ENCODE measurements around the gene STX16. TPM values are rescaled to one million over a fixed set of nuclear protein-coding genes. Genes with fewer than 3 reads are reported as not detected.

STX16 gene
- total RNA-seq, 4 donors from 2014 or later = 29.6 to 49.2 (median 32.8) TPM

DNA sequence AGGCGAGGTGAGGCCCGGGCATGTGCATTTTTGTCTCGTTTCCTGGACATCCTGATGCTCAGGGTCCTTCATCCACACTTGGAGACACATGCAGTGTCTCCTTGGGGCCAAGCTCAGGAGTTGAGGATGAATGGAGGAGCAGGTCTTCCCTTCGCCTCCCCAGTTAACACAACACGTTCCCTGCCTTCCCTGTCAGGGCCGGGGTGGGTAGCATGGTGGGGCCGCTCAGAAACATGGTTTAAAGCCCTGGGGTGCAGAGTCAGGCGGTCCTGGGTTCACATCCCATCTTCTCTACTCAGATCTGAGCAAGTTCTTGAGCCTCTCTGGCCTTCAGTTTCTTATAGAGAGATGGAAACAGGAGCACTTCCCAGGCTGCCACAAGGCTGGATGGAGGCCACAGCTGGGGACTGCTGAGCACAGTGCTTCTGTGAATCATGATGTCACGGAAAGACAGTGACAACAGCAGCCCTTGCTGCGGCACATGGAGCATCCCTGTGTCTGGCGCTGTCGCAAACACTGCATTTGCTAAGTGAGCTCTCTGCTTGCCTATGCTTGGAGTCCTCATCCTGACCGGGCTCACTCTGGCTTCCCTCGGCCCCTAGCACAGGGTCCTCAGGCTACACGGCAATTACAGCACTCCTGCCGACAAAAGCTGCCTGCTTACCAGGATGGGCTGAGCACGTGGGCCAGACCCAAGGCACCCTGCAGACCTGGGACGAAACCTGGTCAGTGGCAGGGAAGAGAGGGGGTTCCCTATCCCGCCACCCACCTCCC, 45.6 kb upstream of the STX16 start:
- TF ChIP-seq POLR2A (IDR thresholded peaks at IDR 0.05) (no peak), CTCF (IDR thresholded peaks at IDR 0.05) (no peak)
- WGBS, 2 donors = 85 to 90% methylated on average over 7 to 14 of the region's 19 CpGs

GRCh38 chr20:58606184-58606583, 44.9 kb upstream of the STX16 start:
- TF ChIP-seq CTCF (IDR thresholded peaks at IDR 0.05) (no peak), POLR2A (IDR thresholded peaks at IDR 0.05) (no peak)
- Histone ChIP-seq H3K27me3 (peaks cover 0 to 8% (median 0%) of the 10 kb centered on the region in 4 donors), H3K4me1 (peaks cover 3 to 22% (median 9%) of the 10 kb centered on the region in 3 donors), H3K4me3 (no peak overlapping the region), H3K27ac (no peak overlapping the region), H3K36me3 (no peaks in the 10 kb centered on the region), H3K9me3 (no peaks in the 10 kb centered on the region)
- 84 to 91% methylated on average over 8 to 9 of the region's 9 CpGs for WGBS, 2 donors
- DNase-seq = no peak
- intact Hi-C loops (cut with DNase I) = no loop called here

More for the DNA sequence above, 45.6 kb upstream of the STX16 start:
- H3K4me3 ChIP-seq = no peak overlapping the region
- H3K9me3 ChIP-seq = no peaks in the 10 kb centered on the region
- H3K27ac ChIP-seq = no peak overlapping the region
- intact Hi-C loops (cut with DNase I) = no loop called here
- peaks cover 0 to 8% (median 0%) of the 10 kb centered on the region in 4 donors for H3K27me3 ChIP-seq
- peaks cover 0 to 15% (median 4%) of the 10 kb centered on the region in 3 donors for H3K4me1 ChIP-seq
- no peak for DNase-seq
- no peaks in the 10 kb centered on the region for H3K36me3 ChIP-seq

GRCh38 chr20:58608096-58608840, 42.8 kb upstream of the STX16 start:
- H3K27me3 ChIP-seq = peaks cover 0 to 8% (median 0%) of the 10 kb centered on the region in 4 donors
- peaks cover 14 to 39% (median 20%) of the 10 kb centered on the region in 3 donors for H3K4me1 ChIP-seq
- H3K36me3 ChIP-seq = no peaks in the 10 kb centered on the region
- WGBS, 2 donors = 70 to 93% methylated on average over 6 to 13 of the region's 17 CpGs
- no peak overlapping the region for H3K4me3 ChIP-seq
- H3K9me3 ChIP-seq = no peaks in the 10 kb centered on the region
- intact Hi-C loops (cut with DNase I) = no loop called here
- H3K27ac ChIP-seq = no peak overlapping the region
- no peak for DNase-seq
- TF ChIP-seq POLR2A (IDR thresholded peaks at IDR 0.05) (no peak), CTCF (IDR thresholded peaks at IDR 0.05) (no peak)

- Histone ChIP-seq H3K36me3 (no peaks in the 10 kb centered on the region), H3K27me3 (peaks cover 0 to 8% (median 0%) of the 10 kb centered on the region in 4 donors), H3K27ac (no peak overlapping the region), H3K4me1 (peaks cover 14 to 35% (median 20%) of the 10 kb centered on the region in 3 donors), H3K9me3 (no peaks in the 10 kb centered on the region), H3K4me3 (no peak overlapping the region)
- WGBS, 2 donors = 82 to 90% methylated on average over 2 to 11 of the region's 12 CpGs
- intact Hi-C loops (cut with DNase I) = no loop called here
- TF ChIP-seq POLR2A (IDR thresholded peaks at IDR 0.05) = no peak
- TF ChIP-seq CTCF (IDR thresholded peaks at IDR 0.05) = no peak
- no peak for DNase-seq
Observed at GRCh38 chr20:58609026-58609425, 42.1 kb upstream of the STX16 start.

All from esophagus squamous epithelium (tissue), 5 donors.